ENCODE data around the gene C19orf81. TPM values are rescaled to one million over a fixed set of nuclear protein-coding genes. Genes with fewer than 3 reads are reported as not detected.

The C19orf81 gene
- total and polyA plus RNA-seq, 2 donors (not counting 3 experiments of a cell fraction or from before 2014, with no cell fraction given): 0.79 to 2.5 TPM

GRCh38 chr19:50661766-50662650 lies 12.8 kb downstream of the C19orf81 start:
- intact Hi-C loops (cut with micrococcal nuclease): no loop called here
- DNase-seq (ENCODE audit: low read depth, low spot score) (no peak), FAIRE-seq (no peak)
- no peak overlapping the region for H3K9ac ChIP-seq (replicated peaks; ENCODE audit: extremely low read depth, insufficient read depth, low read length)
- H3K79me2 ChIP-seq (ENCODE audit: control insufficient read depth, insufficient read depth, low read length): no peaks in the 10 kb centered on the region
- no TSS peak for BruUV-seq (replicated peaks)
- no peaks in the 10 kb centered on the region for H3K9me3 ChIP-seq (replicated peaks; ENCODE audit: control insufficient read depth, insufficient read depth, low read length)
- ChIA-PET CTCF (no interaction called here), POLR2A (no interaction called here)
- no peak overlapping the region for H3K4me3 ChIP-seq (replicated peaks in 1 of 3; ENCODE audit: insufficient read depth in 1 of 3, low read depth in 1 of 3, low read length in 3 of 3)
- no peaks in the 10 kb centered on the region for H3K9me1 ChIP-seq (replicated peaks; ENCODE audit: control insufficient read depth, extremely low read depth, insufficient read depth, low read length)
- peaks cover 11% of the 10 kb centered on the region for H3K4me1 ChIP-seq (ENCODE audit: control insufficient read depth, extremely low read depth, insufficient read depth, low read length)
- H4K20me1 ChIP-seq (replicated peaks; ENCODE audit: control insufficient read depth, extremely low read depth, insufficient read depth, low read length): no peaks in the 10 kb centered on the region
- no peak overlapping the region for H3K4me2 ChIP-seq (ENCODE audit: insufficient read depth, low read length)
- H2AFZ ChIP-seq (ENCODE audit: low read depth, low read length): no peak overlapping the region
- H3K27ac ChIP-seq (ENCODE audit: insufficient read depth, low read depth, low read length): no peak overlapping the region
- dilution Hi-C loops (cut with MboI; ENCODE audit: extremely low pct_ligation_motif_present, low sequenced_read_pairs): no loop called here
- peaks cover 7 to 13% of the 10 kb centered on the region in 2 experiments for H3K27me3 ChIP-seq (ENCODE audit: control insufficient read depth in 2 of 2, insufficient read depth in 2 of 2, low read length in 2 of 2)
- no peak for TF ChIP-seq MAX (IDR thresholded peaks at IDR 0.05; ENCODE audit: insufficient read depth, insufficient read length)
- TF ChIP-seq FOS (IDR thresholded peaks at IDR 0.05; ENCODE audit: borderline replicate concordance, insufficient read depth, low read length): no peak
- no peak for TF ChIP-seq CTCF (IDR thresholded peaks at IDR 0.05; ENCODE audit: extremely low read depth in 1 of 2, insufficient read depth in 1 of 2, low read depth in 1 of 2, low read length in 2 of 2)
- TF ChIP-seq JUN (IDR thresholded peaks at IDR 0.05; ENCODE audit: borderline replicate concordance, insufficient read depth, insufficient read length, low read depth): no peak
- no peak for TF ChIP-seq EZH2 (IDR thresholded peaks at IDR 0.05; ENCODE audit: borderline replicate concordance, low read depth, low read length, severe bottlenecking)
- TF ChIP-seq MYC (IDR thresholded peaks at IDR 0.05; ENCODE audit: low read depth, low read length): no peak
- TF ChIP-seq GATA2 (IDR thresholded peaks at IDR 0.05; ENCODE audit: insufficient read depth, insufficient read length, low read depth, low read length): no peak
- TF ChIP-seq POLR2A (IDR thresholded peaks at IDR 0.05; ENCODE audit: low read depth, low read length): no peak
- no peak for TF ChIP-seq POLR2AphosphoS5 (IDR thresholded peaks at IDR 0.05; ENCODE audit: insufficient read depth, low read depth, low read length)
- H3K36me3 ChIP-seq (ENCODE audit: control insufficient read depth in 2 of 2, extremely low read depth in 1 of 2, insufficient read depth in 2 of 2, low read length in 2 of 2): no peaks in the 10 kb centered on the region

Data from endothelial cell of umbilical vein (primary cell).